IMR-90 (cell line): ENCODE measurements around the gene CBS. TPM values are rescaled to one million over a fixed set of nuclear protein-coding genes. Genes with fewer than 3 reads are reported as not detected.
"Not testable (repeated sequence)": the region's sequence is repeated elsewhere in the genome, so short reads cannot be mapped to it uniquely, and the experiment has no call there.

ENCODE experiments used
- ATAC-seq: fragments of 200-7000 bp; cut with Tn5 transposase; 2 replicates; pipeline ENCODE4 v1.9.1; 2020; ENCODE audit warnings: low read depth, mild to moderate bottlenecking, moderate library complexity
- BruUV-seq: library from RNA; stranded (reverse); fragments of 400-500 nt; replicated peaks from 2 replicates; lab custom pipeline; 2021; lab: Mats Ljungman, UMichigan
- CTCF ChIA-PET: fragments of 300-600 bp; formaldehyde crosslinking; extraction: SDS; loops from one replicate; lab custom pipeline; 2021; ENCODE audit warnings: antibody characterized with exemption; lab: Yijun Ruan, JAX
- POLR2A ChIA-PET: fragments of 300-600 bp; sonication (Branson Sonifier 250); formaldehyde crosslinking; loops from one replicate; lab custom pipeline; 2022; ENCODE audit warnings: antibody characterized with exemption; ENCODE audit not compliant: unreplicated experiment; lab: Charles Lee
- DNase-seq: peaks from one replicate; pipeline ENCODE4 v3.0.0; 2013
- H2AFZ ChIP-seq: replicated peaks from 2 replicates; pipeline ENCODE3; 2013; ENCODE audit warnings: low read length, mild to moderate bottlenecking; ENCODE audit not compliant: poor library complexity
- H2AK5ac ChIP-seq: 2 replicates; pipeline ENCODE4 v1.6.1; 2013; ENCODE audit warnings: low read depth, low read length, inconsistent platforms
- H2AK9ac ChIP-seq: replicated peaks from 2 replicates; pipeline ENCODE3; 2013; ENCODE audit warnings: mild to moderate bottlenecking, low read depth, low read length, moderate library complexity; ENCODE audit not compliant: poor library complexity
- H2BK120ac ChIP-seq: 2 replicates; pipeline ENCODE4 v1.6.1; 2013; ENCODE audit warnings: low read depth, low read length, inconsistent platforms
- H2BK15ac ChIP-seq: 3 replicates; pipeline ENCODE4 v1.6.1; 2013; ENCODE audit warnings: low read depth, low read length, inconsistent platforms
- H2BK20ac ChIP-seq: 2 replicates; pipeline ENCODE4 v1.6.1; 2013; ENCODE audit warnings: low read depth, mild to moderate bottlenecking, inconsistent platforms, low read length, moderate library complexity
- H2BK5ac ChIP-seq: 2 replicates; pipeline ENCODE4 v1.6.1; 2013; ENCODE audit warnings: mild to moderate bottlenecking, low read depth, low read length, inconsistent platforms; ENCODE audit not compliant: poor library complexity, severe bottlenecking
- H3K14ac ChIP-seq: replicated peaks from 2 replicates; pipeline ENCODE4 v1.6.1; 2013; ENCODE audit warnings: low read depth, low read length, inconsistent platforms
- H3K18ac ChIP-seq: 2 replicates; pipeline ENCODE4 v1.6.1; 2013; ENCODE audit warnings: low read depth, low read length, control low read depth
- H3K23ac ChIP-seq: 2 replicates; pipeline ENCODE4 v1.6.1; 2013; ENCODE audit warnings: low read depth, low read length, inconsistent platforms
- H3K27ac ChIP-seq: 2 replicates; pipeline ENCODE4 v1.5.1; 2013; ENCODE audit warnings: mild to moderate bottlenecking, control low read depth, low read length; ENCODE audit not compliant: insufficient read depth
- H3K27me3 ChIP-seq: 2 replicates; pipeline ENCODE4 v1.6.1; 2013; ENCODE audit warnings: low read length; ENCODE audit not compliant: control insufficient read depth, insufficient read depth
- H3K36me3 ChIP-seq: 2 replicates; pipeline ENCODE4 v1.6.1; 2013; ENCODE audit warnings: low read length, mixed read lengths; ENCODE audit not compliant: control insufficient read depth, insufficient read depth
- H3K4ac ChIP-seq: 2 replicates; pipeline ENCODE4 v1.6.1; 2013; ENCODE audit warnings: low read depth, low read length, inconsistent platforms
- H3K4me1 ChIP-seq: 2 replicates; pipeline ENCODE4 v1.6.1; 2013; ENCODE audit warnings: low read length, mixed read lengths; ENCODE audit not compliant: control insufficient read depth, insufficient read depth
- H3K4me2 ChIP-seq: 2 replicates; pipeline ENCODE4 v1.6.1; 2013; ENCODE audit warnings: low read depth, mild to moderate bottlenecking, control low read depth, low read length, moderate library complexity
- H3K4me3 ChIP-seq: 2 replicates; pipeline ENCODE4 v1.5.1; 2013; ENCODE audit warnings: low read depth, mild to moderate bottlenecking, control low read depth, low read length, moderate library complexity; ENCODE audit not compliant: insufficient read depth
- H3K56ac ChIP-seq: 2 replicates; pipeline ENCODE4 v1.6.1; 2013; ENCODE audit warnings: low read length, inconsistent platforms; ENCODE audit not compliant: insufficient read depth; ENCODE audit errors: extremely low read depth
- H3K79me1 ChIP-seq, 2 experiments: 2 replicates each; pipeline ENCODE4 v1.6.1; 2013; ENCODE audit warnings: low read length in 2 of 2, inconsistent platforms in 1 of 2, low read depth in 1 of 2
- H3K9ac ChIP-seq: 2 replicates; pipeline ENCODE4 v1.6.1; 2013; ENCODE audit warnings: low read depth, low read length, control low read depth
- H3K9me1 ChIP-seq: 2 replicates; pipeline ENCODE4 v1.6.1; 2013; ENCODE audit warnings: low read length, inconsistent platforms; ENCODE audit not compliant: insufficient read depth
- H3K9me3 ChIP-seq: 2 replicates; pipeline ENCODE4 v1.6.1; 2013; ENCODE audit warnings: low read length; ENCODE audit not compliant: control insufficient read depth, insufficient read depth
- H4K20me1 ChIP-seq: 2 replicates; pipeline ENCODE4 v1.6.1; 2013; ENCODE audit warnings: low read length, inconsistent platforms; ENCODE audit not compliant: insufficient read depth
- H4K5ac ChIP-seq: 2 replicates; pipeline ENCODE4 v1.6.1; 2013; ENCODE audit warnings: mild to moderate bottlenecking, low read depth, low read length, control low read depth
- H4K8ac ChIP-seq, 2 experiments: 2 replicates each; pipeline ENCODE4 v1.6.1; 2013; ENCODE audit warnings: low read depth in 2 of 2, low read length in 2 of 2, control low read depth in 1 of 2, inconsistent platforms in 1 of 2
- H4K91ac ChIP-seq: 2 replicates; pipeline ENCODE4 v1.6.1; 2013; ENCODE audit warnings: low read depth, low read length, inconsistent platforms; ENCODE audit not compliant: insufficient read depth
- WGBS, 2 experiments: methylation state at CpG; one replicate each; pipeline versions ENCODE4 v1.1.5 to v1.1.7; 2013; ENCODE audit warnings: missing lambda C conversion rate in 2 of 2; ENCODE audit not compliant: insufficient read length in 1 of 2; ENCODE audit errors: extremely low coverage in 2 of 2; 5-methylcytosine and 5-hydroxymethylcytosine counted together
- dilution Hi-C: fragments of 300-500 bp; cut with HindIII; formaldehyde crosslinking; loops from one replicate; pipeline ENCODE4 v1.14.3; 2018; ENCODE audit warnings: low sequenced_read_pairs; ENCODE audit not compliant: unreplicated experiment
- in situ Hi-C: fragments of 300-500 bp; cut with MboI; formaldehyde crosslinking; loops from 3 replicates; pipeline ENCODE4 v1.14.3; 2019; ENCODE audit warnings: low sequenced_read_pairs, inconsistent platforms, mixed read lengths
- intact Hi-C: fragments of 100-400 bp; cut with micrococcal nuclease; formaldehyde crosslinking; loops from 2 replicates; pipeline ENCODE4 v1.10.0; 2022
- polyA plus RNA-seq, 3 experiments: library from polyadenylated mRNA; depleted of rRNA; stranded (reverse); fragments of >200 nt; gene quantifications; 2 replicates each; pipeline ENCODE4 v1.2.3, GENCODE V29; 2012; ENCODE audit warnings: low replicate concordance in 1 of 3
- total RNA-seq: library from RNA; depleted of rRNA; stranded (reverse); fragments of >200 nt; gene quantifications from 2 replicates; pipeline ENCODE4 v1.2.3, GENCODE V29; 2012

Gene CBS
- total and polyA plus RNA-seq, 2 of the 4 experiments (the other 2 are of a cell fraction), result 38.5 to 54.3 TPM

GRCh38 chr21:43114483-43114882, 38.8 kb upstream of the CBS start:
- H3K79me1 ChIP-seq, H2BK20ac ChIP-seq, H3K27me3 ChIP-seq, H3K4me2 ChIP-seq, H3K4me3 ChIP-seq, H2AK5ac ChIP-seq, ATAC-seq, H3K18ac ChIP-seq, H3K9me3 ChIP-seq, CTCF ChIA-PET, in situ Hi-C loops, H3K4me1 ChIP-seq, POLR2A ChIA-PET, H3K14ac ChIP-seq, BruUV-seq, dilution Hi-C loops, intact Hi-C loops, H3K9ac ChIP-seq, DNase-seq, H3K27ac ChIP-seq, H4K91ac ChIP-seq, H2AFZ ChIP-seq, H4K8ac ChIP-seq, H3K4ac ChIP-seq, H2BK15ac ChIP-seq, H3K23ac ChIP-seq, H3K9me1 ChIP-seq, H3K36me3 ChIP-seq, H4K20me1 ChIP-seq, H2BK5ac ChIP-seq, H2AK9ac ChIP-seq, H4K5ac ChIP-seq, H2BK120ac ChIP-seq, H3K56ac ChIP-seq: not testable (repeated sequence)
- no CpG with 5 or more reads among the region's 6 CpGs for WGBS, 2 experiments

GRCh38 chr21:43109006-43109405, 33.4 kb upstream of the CBS start:
- H2BK15ac ChIP-seq, in situ Hi-C loops, H2AK9ac ChIP-seq, H4K5ac ChIP-seq, H4K20me1 ChIP-seq, H2BK20ac ChIP-seq, H3K9me1 ChIP-seq, BruUV-seq, DNase-seq, H3K18ac ChIP-seq, H2AK5ac ChIP-seq, CTCF ChIA-PET, H3K14ac ChIP-seq, H4K8ac ChIP-seq, H4K91ac ChIP-seq, H3K4me3 ChIP-seq, H3K4me2 ChIP-seq, ATAC-seq, H2BK5ac ChIP-seq, H3K9ac ChIP-seq, H3K27me3 ChIP-seq, H3K79me1 ChIP-seq, H3K4ac ChIP-seq, intact Hi-C loops, H3K4me1 ChIP-seq, H3K36me3 ChIP-seq, H3K56ac ChIP-seq, H3K27ac ChIP-seq, dilution Hi-C loops, H2BK120ac ChIP-seq, H2AFZ ChIP-seq, POLR2A ChIA-PET, H3K9me3 ChIP-seq, H3K23ac ChIP-seq: not testable (repeated sequence)
- WGBS, 2 experiments, result no CpG with 5 or more reads among the region's 7 CpGs
